GM20431 (cell line): ENCODE measurements around the gene LINGO1.

ENCODE experiments used
- in situ Hi-C: fragments of 300-500 bp; cut with MseI, MboI; formaldehyde crosslinking; loops from one replicate; pipeline ENCODE4 v1.15.0; 2020; ENCODE audit warnings: low sequenced_read_pairs; ENCODE audit not compliant: unreplicated experiment

Gene LINGO1

DNA sequence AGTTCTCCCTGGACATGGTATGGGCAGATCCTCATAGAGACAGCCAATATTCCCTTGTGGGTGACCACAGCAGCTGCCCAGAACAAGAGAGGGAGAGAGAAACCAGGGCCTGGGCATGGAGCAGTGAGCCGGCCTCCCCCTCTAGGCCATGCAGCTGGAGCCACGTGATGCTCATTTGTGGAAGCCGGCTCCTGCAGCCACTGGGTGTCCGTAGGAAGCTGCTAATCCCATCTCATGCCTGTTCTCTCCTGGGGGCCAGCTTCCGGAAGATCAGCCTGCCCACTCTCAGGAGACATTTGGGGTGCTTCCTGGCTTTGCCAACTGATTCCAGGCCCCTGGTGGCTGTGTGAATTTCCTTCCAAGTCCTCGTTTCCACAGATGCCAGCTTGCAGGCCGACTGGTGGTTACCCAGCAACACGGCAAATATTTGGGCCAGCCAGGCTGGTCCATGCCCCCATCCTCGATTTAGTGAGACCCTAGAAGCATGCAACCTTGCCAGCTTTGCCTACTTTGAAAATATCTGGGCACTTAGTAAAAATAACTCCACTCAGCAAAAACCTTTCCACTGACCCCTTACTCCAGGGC is 55.3 kb downstream of the LINGO1 start:
- in situ Hi-C loops = no loop called here

DNA sequence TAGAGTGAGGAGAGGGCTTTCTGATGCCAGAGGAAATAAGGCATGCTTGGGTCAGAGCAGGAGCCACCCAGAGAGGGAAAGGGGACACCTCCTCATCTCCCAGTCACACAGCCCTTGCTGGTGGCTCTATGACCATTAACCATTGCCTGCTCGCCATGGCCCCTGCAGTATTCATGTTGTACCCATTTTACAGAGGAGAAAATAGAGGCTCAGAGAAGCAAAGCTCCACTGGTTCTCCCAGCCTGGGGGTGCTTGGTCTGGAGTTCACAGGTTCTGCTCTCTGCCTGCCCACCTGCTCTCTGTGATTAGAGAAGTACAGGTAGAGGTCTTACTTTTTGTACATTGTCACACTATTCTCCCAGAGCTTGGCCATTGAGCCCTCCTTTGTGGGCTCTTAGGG is 56.2 kb downstream of the LINGO1 start:
- in situ Hi-C loops = no loop called here

DNA sequence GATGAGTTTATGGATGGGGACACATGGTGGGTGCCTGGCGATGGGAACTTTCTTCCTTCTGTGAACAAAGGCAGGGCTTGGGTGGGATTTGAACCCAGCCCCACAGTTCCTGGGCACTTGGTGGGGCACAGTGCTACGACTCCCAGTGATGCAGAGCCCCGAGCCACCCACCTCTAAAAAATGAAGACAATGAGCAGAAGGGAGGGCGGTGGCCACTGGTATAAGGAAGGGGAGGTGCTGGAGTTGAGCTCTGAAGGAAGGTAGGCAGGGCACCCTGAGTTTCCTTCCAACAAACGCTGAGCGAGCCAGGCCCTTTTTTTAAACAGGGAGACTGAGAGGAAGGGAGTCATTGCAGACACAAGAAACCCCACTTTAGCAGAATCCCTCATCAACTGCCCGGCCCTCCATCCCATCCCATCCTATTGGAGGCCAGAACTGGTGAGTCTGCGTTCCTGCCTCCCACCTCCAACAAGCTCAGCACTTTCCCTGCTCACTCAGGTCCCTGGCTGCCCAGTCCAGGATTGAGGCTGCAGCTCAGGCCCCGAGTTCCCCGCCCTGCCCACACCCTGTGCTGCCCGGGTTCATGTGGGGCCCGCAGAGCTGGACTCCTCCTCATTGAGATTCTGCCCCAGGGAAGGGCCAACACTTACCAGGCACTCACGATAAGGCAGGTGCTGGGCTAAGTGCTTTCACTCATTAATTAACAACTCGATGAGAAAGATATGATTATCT is 57.3 kb downstream of the LINGO1 start:
- in situ Hi-C loops = no loop called here

DNA sequence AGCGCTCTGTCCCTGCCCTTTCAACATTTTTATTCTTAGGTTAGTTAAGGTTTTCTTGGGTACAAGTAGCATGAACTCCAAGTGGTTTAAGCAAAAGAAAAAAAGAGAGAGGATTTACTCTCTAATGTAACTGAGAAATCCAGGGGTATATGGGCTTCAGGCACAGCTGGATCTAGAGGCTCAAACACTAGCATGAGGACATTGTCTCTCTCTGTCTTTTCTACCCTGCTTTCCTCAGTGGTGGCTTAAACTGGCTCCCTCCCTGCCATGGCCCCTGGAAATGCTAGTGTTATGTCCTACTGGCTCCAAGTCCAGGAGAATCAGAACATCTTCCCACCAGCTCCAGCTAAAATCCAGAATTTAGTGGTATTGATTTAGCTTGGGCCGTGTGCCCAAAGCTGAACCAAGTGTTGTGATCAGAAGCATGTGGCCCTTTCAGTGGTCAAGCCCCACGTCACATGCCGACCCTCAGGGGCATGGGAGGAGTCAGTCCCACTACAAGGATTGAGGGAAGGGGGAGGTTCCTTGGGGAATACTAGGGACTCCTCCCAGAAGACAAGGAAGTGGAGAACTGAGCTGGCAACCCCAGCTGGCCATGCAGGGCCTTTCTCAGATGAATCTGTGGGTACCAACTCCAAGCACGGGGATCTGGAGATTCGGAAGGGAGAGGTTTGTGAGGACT is 58.0 kb downstream of the LINGO1 start:
- in situ Hi-C loops = no loop called here

DNA sequence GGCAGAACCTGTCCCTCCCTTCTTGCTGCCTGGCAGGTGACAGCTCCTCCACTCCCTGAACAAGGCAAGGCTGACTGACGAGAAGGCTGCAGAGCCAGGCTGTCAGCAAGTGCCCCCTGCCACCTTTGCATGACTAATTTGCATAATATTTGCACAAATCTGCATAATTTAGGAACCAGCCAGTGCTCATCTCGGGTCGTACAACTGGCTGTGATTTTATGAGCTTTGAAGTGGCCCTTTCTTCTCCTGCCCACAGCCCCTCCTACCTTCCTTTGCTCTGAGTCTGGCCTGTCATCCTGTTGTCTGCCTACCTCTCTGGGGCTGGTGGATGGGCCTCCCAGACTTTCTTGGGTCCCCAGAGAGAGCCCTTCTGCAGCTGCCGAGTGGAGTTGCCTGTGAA is 58.9 kb downstream of the LINGO1 start:
- in situ Hi-C loops = no loop called here

DNA sequence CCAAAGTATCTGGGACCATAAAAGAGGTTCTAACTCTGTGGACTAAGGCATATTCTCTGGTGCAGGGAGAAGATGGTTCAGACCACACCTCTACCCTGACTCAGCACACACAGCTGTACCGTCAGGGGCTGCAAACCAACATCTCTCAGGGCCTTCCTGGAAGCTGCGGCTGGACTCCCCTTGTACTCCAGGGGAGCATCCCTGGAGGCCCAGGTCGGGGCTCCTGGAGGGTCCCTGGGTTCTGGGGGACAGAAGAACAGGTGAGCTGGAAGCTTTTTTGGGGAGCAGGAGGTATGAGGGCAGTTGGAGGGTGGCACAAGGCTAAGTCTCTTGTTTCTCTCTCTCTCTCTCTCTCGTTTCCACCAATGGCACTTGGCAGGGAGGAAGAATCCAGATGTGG is 60.5 kb downstream of the LINGO1 start:
- in situ Hi-C loops = no loop called here

DNA sequence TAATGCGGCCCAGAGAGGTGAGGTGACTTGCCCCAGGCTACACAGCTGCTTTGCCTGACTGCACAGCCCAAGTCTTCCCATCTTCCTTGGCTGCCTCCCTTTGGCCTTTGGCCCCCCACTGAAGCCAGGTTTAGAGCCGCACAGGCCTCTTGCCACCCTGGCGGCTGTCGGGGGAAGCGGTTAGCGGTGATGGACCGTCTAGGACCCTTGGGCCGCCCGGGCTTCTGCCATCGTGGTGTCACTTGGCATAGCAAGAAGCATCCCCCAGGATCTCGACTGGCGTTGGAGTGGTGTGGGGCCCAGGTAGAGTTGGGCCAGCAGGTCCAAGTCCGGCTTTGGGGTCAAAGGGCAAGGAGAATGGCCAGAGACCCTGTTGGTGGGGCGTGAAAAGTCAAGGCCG is 61.0 kb downstream of the LINGO1 start:
- in situ Hi-C loops = no loop called here

DNA sequence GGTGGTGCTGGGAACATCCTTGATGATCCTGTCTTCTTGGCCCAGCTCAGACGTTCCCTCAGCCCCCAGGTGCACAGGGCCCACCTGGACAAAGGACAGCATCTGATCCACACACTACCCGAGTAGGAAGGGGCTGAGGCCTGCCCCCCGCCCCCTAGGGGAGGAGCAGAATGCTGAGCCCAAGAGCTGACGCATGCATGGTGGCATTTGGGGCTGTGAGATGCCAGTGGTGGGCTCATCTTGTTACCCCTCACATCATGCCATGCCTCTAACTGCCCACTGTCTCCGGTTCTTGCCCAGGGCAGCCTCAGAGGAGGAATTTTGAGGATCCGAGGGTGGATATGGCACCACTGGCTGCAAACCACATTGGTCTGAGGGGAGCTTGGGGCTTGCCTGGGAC is 61.5 kb downstream of the LINGO1 start:
- in situ Hi-C loops = no loop called here

DNA sequence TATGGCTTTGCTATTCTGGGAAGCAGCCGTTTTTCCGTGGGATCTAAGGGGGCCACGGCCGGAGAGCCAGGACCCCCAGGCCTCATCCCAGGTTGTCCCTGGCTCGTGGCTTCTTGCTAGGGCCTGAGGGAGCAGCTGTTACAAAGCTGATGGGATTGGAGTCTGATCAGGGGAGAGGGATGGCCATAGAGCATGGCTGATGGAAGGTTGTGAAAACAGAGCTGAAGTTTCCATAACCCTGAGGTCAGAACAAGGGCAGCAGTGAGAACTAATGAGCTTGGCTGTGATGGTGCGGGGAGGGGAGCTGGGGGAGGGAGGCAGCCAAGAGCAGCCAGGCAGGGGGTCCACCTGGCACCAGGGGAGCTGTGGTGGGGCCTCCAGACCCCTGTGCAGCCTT is 63.0 kb downstream of the LINGO1 start:
- in situ Hi-C loops = no loop called here

DNA sequence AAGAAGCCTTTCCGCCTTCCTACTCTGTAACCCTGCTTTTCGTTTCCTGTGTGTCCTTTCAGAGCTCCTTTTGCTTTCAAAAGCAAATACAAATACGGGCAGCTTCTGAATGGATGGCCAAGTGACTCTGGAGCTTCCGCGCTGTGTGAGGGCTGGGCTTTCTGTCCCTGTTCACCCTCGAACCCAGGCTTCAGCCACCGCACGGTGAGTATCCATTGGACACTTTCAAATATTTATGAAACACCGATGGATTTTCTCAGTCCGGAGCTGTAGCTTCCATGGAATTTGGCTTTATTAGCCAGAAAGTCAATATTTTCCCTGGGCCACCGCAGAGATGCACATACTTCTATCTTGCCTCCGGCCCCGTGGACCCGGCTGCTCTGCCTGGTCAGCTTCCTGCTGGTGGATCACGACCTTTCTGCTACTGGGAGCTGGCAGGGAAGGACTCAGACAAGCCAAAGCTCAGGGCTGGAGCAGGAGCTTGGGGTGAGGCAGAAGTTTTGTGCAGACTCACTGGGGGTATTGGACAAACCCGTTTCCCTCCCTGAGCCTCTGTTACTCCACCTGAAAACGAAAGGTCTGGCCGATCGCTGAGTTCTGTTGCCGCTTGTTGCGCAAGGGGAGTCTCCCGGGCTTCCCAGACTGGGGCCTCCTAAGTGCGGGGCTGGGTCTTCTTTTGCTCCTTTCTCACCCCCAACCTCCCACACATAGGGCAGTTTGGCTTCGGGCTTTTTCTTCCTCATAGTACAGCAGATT is 63.6 kb downstream of the LINGO1 start:
- in situ Hi-C loops = no loop called here

DNA sequence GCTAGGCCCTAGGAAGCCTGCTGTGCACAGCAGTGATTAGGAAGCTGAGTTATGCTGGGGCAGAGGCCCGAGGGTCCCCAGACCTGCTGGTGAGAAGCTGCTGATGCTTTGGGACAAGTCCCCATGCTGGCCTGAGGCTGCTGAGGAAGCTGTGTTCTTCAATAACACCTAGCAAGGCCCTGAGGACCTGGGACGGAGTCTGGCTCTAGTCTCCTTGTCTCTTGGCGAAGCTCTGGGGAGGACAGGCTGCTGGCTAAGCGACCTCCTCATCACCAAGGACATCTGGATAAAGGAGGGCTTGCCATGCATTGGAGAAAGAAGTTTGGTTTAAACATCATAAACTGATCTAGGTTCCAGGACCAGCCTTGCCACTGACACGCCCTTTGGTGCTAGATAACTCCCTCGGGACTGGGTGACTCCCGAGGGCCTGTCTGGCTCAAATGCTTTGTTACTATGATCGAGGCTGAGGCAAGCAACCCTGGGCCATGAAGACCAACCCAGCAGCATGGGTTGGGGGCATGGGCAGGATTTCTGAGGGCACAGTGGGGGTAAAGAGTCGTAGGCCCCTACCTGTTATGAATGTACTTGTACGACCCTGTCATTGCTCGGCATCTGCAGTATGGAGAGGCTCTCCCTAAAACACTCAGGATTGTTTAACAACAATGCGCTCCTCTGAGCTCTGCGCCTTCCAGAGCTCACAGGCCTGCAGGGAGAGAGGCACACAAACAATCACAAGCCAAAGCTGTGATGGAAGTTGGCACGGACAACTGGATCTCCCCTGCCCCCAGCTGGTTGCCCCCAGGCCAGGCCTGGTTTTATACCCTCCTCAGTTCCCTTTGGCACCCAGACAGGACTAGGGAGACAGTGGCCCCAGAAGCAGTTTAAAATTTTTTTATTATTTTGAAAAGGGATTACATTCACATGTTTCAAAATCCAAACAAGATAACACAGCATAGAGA is 64.4 kb downstream of the LINGO1 start:
- in situ Hi-C loops = no loop called here

DNA sequence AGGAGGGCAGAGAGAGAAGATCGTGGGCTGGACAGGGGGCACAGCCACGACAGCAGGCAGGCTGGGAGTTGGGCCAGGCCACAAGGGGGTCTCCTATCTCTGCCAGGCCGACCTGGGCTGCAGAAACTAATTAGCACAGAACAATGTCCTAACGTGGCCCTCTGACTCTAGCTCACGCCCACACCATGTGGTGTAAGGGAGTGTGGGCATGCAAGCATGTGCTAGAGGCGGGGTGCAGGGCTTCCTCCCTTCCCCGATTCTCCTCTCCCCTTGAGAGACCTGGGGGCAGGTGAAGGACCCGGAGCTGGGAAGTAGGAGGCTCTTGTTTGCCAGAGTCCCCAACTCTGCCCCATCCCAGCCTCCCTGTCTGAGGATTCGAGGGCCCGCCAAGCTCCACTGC is 65.5 kb downstream of the LINGO1 start:
- in situ Hi-C loops = no loop called here

DNA sequence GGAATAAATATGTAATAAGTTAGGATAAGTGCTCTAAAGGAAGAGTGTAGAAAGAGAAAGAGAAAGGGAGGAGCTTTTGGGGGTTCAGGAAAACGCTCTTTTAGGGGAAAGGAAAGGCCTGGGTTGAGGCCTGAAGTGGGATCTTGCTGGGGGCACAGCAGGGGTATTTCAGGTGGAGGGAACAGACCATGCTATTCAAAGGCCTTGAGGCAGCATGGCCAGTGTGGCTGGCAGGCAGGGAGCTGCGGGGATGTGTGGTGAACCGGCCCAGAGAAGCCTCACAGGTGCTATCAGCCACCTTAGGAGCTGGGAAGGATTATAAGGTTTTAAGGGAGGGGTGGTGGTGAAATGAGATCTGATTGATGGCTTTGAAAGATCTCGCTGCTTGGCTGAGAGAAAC is 66.6 kb downstream of the LINGO1 start:
- in situ Hi-C loops = no loop called here

DNA sequence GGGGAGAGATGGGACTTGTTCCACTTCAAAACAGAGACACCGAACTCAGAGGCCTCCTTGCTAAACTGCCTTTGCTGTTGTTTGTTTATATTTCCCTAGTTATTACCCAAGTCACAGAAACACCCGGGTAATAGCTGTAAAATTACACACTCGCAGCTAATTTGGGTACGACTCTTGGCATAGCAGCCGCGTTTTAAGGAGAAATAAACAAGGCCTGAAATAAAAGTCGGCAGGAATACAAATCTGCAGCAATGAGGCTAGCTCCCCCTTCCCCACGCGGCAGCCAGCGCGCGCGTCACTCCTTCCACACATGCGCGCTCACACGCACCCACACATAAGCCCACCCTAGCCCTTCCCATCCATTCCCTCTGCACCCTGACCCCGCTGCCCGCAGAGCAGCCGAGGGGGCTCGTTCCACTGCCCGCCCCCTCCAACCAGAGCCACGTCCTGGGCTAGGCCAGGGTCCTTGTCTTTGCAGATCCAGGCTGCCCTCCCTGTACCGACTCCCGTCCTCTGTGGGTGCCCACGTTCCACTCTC is 67.3 kb downstream of the LINGO1 start:
- in situ Hi-C loops = no loop called here

DNA sequence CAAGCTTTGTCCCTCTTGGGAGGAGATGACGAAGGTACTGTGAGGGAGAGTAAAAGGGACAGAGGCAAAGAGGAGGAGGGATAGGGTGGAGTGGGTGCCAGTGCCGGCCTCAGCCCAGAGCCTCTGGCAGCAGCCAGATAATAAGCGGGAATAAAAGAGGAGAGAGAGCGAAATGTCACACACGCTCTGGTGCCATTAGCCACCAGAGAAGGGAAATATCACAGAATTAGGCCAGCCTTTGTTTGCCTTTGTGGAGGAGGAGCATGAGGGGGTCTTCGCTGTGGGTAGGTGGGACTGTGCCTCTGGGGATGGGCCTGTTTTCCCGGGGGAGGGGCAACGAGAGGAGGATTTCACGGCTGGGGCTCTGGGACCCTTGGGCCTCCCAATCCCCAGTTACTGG is 67.8 kb downstream of the LINGO1 start:
- in situ Hi-C loops = no loop called here

DNA sequence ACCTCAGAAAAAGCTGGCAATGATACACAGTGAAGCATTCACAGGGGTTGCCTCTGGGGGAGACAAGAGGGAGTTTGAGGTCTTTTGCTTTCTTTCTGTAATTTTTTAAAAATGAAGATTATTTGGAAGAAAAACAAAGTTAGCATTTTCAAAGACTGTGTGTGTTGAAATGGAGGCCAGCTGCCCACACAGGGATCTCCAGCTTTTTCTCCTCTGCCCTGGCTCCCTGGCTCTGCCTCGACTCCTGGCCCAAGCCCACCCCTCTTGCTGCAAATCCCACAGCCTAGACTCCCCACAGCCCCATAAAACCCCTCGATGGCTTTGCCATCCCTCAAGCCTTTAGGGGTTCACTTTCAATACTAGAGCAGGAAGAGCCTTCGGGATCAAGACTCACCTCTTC is 68.4 kb downstream of the LINGO1 start:
- in situ Hi-C loops = no loop called here

DNA sequence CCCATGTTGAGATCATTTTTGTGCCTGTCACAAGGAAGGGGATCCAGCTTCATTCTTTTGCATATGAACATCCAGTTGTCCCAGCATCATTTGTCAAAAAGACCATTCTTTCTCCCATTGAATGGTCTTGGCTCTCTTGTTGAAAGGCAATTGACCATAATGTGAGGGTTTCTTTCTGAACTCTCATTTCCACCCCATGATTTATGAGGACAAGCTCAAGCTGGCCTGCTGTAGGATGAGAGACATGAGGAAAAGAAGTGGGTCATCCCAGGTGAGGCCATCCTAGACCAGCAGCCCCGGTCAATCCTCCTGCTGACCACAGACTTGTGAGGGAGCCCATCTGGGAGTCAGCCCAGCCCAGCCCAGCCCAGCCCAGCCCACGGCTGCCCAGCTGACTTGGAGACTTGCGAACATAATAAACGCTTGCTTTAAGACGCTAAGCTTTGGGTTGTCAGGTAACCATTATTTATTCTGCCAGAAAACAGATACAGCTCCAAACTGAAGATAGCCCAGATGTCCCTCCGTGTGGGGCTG is 69.0 kb downstream of the LINGO1 start:
- in situ Hi-C loops = no loop called here
